HG03280 (cell line): ENCODE measurements around the gene RHEBL1.

ENCODE experiments used
- ATAC-seq: cut with Tn5 transposase; IDR thresholded peaks from one replicate; pipeline ENCODE4 v1.9.1; 2021; ENCODE audit warnings: mild to moderate bottlenecking, moderate library complexity; ENCODE audit not compliant: unreplicated experiment

RHEBL1 gene, protein sequence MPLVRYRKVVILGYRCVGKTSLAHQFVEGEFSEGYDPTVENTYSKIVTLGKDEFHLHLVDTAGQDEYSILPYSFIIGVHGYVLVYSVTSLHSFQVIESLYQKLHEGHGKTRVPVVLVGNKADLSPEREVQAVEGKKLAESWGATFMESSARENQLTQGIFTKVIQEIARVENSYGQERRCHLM

DNA sequence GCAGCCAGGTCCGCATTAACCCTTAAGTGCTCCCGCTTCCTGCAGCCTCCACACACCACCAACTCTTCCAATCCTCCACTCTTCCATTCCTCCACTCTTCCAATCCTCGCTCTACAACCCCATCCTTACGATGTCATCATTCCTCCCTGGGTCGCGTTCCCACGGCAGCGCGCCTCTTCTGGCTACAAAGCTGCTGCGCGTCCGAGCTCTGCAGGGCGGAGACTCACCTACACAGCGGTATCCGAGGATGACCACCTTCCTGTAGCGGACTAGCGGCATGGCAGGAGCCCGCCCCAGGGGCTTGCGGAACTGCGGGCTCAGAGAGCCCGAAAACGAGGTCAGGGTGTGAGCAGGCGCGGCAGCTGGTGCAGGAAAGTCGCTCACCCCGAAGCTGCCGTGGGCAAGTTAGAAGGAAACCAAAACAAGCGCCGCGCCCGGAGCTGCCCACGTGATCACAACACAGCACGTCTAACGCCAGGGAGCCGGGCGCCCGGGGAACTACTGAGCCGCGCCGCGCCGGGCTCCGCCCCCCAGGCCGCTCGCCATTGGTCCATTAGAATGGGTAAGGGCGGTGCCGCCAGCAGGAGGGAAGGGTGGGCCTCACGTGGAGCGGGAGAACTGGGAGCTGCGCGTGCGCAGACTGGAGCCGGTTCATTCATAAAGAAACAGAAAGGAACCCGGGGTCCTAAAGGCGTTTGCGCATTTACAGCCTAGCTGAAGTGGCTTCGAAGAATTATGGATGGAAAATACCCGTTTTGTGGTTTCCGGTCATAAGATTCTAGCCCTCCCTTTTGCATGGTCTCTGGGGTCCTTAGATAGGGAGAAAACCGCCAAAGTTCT is at the start of gene RHEBL1:
Gene RHEBL1 (minus strand): TSS at position 473 of the 840 bp plus-strand sequence. CDS start 194 bp downstream, at position 279.
- peak; percentile 99 for ATAC-seq

DNA sequence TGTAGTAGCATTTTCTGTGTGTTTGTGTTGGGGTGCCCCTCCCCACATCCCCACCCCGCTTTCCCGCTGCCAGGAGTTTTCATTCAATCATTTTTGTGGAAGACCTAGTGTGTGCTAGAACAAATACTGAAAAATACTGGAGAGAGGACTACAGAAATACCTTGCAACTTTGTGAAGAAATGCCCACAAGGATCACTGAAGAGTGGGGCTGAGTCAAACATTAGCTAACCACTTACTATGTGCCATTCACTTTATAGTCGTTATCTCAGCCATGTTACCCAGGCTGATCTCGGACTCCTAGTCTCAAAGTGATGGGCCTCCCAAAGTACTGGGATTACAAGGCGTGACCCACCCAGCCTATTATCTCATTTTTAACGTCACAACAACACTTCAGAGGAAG is 41.4 kb upstream of the RHEBL1 start:
- no peak for ATAC-seq

DNA sequence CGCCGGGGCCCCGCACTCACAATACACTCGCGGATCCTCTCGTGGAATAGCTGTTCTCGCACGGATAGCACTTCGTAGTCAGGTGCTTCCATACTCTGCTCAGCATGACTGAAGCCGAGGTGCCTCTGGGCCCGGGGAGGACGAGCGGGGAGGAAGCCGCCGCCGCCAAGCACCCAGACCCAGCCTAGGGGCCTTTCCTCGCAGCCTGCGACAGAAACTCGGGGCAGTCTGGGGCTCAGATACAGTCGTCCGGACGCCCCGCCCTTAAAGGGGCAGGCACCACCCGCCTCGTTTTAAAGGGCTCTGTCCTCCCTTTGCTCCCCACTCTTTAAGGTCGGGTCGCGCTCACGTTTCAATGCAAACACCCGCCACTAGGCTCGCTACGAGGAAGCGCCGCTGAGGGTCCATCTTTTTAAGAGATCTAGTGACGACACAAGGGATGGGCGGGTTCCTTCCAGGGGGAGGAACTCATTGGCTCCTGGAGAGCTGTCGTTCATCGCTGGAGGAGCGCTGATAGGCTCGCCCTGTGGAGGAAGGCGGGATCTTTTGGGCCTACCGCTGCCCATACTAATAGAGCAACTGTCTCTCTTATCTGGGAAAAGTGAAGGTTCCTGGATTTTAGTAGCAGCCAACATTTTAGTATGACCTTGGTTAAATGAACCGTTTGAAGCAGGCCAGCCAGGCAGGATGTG is 40.8 kb upstream of the RHEBL1 start, which contains the start of gene LMBR1L:
Gene LMBR1L (minus strand): TSS at position 384 of the 692 bp plus-strand sequence. CDS start 292 bp downstream, at position 92.
- peak; percentile 98 for ATAC-seq

DNA sequence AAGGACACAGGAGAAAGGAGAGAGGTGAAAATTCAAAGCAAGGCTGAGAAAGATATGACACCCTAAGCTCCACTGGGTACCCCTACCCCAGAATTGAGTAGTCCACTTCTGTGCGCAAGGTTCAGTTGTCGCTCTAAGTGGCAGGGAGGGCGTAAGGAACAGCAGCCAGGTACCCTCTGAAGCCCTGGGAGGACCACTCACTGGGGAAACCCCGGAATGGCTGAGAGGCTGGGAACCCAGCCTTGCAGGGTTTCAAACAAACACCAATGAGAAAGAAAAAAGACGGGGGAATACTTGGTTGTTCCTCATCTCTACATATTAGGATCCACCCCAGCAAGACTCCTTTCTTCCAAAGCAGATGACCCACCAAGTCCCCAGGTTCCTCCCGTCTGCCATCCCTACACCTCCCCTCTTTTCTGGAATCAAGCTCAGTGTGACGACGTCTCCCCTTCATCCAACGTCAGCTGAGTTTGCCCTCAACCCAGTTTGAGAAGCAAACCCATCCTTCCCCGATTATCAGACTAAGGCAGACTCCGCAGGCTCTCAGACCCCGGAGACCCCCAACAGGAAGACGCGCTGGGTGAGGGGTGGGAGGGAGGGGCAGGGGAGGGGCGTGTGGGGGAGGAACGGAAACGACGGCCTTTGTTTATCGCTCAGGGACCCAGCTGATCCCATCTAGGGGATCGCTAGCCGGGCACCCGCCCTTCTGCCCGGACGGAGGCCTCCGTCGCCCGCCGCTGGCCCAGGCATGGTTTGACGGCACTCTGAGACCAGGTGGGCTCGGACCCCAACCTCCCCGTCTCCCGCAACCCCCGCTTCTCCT is 40.1 kb upstream of the RHEBL1 start:
- ATAC-seq = no peak

DNA sequence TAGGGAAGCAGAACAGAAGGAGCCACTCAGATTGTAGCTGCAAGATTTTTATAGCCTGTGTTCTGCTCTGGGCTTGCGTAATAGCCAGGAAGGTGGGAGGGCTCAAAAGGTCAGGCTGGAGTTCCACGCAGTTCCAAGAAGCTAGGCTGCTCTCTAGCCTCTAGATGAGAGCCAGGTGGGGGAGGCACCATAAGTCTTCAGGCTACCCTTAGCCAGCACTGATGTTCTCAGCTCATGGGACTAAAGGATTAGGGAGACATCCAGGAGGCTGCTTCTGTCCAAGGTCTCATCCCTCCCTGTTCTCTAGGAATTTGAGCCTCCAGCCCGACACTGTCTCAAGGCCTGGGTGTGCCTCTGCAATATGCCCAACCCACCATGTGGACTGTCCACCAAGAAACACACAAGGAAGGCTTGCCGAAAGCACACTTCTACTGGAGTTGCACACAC is 39.2 kb upstream of the RHEBL1 start:
- ATAC-seq = no peak

DNA sequence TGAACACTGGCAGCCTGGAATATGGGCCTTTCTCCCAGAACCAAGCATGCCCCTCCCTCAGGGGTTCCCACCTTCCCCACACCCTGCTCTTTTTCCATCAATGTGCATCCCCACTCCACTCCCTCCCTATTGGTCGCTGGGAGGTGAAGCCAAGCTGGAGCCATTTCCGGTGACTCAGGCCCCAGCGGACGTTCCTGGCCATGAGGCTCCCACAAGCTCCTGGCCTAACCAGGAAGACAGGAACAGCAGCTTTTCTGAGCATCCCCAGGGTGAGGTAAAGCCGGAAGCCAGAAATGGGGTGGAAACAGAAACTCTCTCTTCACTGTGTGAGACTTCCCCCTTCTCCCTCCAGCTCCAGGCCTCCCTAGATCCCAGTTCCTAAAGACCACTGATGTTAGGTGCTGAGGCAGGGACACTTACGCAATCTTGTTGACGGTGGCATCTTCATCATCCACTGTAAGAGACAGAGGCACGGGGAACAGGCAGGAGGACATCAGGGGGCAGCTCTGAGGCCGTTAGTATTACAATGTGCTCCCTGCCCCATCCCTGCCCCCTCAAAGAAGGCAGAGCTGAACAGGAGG is 35.8 kb upstream of the RHEBL1 start:
- ATAC-seq = no peak

DNA sequence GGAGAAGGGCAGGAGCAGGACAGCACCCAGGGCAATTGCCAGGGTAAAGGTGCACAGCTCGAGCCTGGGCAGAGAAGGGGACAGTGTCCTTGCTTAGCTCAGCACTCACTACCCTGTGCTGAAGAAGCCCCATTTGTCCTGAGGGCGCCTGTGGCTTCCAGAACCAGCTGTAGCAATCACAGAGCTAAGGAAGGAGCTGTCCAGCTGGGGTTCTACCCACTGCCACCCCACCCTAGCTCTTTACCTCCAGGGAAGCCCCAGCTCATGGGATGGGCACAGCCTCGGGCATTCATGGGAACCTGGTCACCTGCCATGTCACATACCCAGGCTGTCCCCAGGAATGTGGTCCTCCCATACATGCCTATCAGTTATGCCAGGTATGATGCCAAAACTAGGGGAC is 35.0 kb upstream of the RHEBL1 start:
- ATAC-seq = no peak

DNA sequence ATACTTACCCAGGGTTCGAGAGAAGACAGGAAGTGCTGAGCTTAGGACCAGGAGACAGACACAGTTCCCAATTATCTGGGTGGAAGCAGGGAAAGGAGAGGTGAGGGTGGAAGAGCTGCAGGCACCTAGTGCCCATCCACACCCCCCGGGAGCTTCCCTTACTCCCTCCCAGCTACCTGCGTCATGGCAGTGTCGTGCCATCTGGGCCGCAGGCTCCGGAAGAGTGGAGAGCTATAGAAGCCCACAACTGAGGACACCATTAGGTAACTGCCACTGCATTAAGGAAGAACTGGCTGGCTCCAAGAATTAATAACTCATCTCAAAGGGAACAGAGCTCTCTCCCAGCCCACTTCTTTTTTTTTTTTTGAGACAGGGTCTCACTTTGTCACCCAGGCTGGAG is 30.6 kb upstream of the RHEBL1 start:
- ATAC-seq = no peak

DNA sequence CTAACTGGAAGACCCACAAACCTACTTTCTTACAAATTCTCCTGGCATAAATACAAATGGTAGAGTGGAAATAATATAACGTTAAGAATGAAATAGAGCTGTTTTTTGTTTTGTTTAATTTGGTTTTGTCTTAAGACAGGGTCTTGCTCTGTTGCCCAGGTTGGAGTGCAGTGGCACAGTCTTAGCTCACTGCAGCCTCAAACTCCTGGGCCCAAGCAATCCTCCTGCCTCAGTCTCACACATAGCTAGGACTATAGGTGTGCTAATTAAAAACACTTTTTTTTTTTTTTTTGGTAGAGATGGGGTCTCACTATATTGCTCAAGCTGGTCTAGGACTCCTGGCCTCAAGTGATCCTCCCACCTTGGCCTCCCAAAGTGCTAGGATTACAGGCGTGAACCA is 28.9 kb upstream of the RHEBL1 start:
- ATAC-seq = no peak

DNA sequence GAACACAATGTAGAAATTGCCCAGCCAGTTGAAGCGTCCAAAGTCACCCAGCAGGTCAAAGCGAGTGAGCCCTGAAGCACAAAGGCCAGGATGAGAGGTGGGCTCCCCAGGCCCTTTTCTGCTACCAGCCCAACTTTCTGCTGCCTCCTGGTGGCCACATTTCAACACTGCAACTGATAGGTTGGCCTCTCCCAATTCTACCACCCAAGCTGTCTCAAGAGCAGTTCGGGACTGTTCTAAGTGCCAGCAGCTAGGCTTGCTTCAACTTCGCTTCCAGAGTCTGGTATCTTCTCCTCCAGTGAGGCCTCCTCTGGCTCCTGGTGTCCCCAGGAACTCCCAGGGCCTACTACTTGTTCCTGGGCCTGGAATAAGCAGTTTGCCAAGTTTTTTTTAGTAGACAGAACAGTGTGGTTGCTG is 28.3 kb upstream of the RHEBL1 start:
- no peak for ATAC-seq

DNA sequence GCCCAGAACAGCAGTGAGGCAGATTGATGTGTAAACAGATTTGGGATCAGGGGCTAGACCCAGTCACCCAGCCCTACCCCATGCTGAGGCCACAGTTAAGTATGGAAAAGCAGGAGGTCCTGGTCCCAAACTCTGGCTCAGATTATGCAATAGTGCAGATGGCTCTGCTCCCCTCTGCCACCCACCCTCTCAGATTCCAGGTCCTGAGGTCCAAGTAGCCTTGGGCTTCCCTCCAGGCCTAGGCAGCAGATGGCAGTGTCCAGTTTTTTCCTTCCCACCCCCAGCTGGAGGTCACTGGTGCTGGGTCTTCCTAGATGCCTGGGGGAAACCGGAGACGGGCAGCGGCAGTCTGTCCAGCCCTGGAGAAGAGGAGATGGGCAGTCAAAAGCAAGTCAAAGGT is 27.6 kb upstream of the RHEBL1 start:
- no peak for ATAC-seq

DNA sequence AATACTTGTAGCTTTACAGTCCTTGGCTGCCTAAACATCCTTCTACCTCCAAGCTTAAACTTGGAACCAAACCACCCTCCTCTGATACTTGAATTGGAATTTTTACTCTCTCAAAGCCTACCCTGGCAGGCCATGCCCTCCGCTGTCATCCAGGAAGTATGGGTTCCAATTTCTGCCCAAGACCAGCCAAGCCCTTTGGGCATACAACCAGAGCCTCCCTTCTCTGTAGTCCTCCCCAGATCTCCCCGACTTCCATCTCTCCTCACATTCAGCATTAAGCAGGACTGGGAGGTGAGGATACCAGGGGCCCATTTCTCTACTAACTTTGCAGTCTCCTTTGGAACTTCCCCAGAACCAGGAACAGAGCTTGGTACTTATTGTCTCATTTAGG is 25.2 kb upstream of the RHEBL1 start:
- ATAC-seq = no peak

DNA sequence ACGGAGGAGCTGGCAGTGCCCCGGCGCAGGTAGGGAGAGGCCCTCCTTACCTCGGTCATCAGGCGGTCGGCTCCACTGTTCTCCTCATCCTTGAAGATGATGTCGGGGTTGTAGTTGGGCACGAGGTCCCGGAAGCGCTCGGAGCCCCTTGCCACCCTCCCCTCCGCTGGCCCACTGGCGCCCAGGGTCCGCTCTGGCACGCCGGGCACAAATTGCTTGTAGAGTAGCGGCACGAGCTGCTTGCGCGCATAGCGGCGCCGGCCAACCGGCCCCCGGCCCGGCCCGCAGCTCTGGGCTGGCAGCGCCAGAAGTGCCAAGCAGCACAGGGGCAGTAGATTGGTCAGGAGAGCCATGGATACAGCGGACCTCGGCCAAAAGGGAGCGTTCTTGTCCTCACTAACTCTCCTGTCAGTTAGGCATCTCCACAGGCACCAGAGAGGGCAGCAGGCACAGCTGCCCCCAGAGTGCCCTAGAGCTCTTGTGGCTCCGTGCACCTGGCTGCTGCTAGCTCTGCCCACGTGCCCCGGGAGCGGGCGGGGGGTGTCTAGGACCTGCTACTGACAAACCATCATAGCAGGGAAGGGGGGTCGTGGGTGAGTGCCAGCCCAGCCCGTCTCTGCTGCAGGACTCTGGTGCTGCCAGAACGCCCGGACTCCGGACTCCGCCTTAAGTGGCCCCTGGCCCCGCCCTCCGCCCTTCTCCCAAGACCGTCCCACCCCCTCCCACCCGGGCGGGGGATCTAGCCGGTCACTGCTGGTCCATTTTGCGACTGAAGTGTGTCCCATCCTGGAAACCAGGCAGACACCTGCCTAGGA is 24.6 kb upstream of the RHEBL1 start, which contains the start of gene DHH:
Gene DHH (minus strand): TSS at position 642 of the 815 bp plus-strand sequence. CDS start 289 bp downstream, at position 353.
- ATAC-seq = no peak

DNA sequence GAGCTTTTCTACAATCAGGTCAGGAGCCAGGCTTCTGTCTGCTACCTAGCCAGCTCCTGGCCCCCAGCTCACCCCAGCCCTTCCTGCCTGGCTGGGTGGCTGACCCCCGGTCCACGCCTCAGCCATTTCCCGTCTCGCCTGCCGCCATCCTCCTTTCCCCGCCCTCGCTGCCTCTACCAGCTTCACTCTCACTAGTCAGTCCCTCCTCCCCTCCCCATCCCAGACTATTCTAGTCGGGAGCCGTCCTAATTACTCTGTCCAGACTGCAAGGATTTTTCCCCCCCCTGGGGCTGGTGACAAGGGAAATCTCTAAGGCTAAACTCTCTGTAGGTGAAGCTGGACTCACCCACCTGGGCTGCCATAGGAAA is 24.0 kb upstream of the RHEBL1 start:
- no peak for ATAC-seq

DNA sequence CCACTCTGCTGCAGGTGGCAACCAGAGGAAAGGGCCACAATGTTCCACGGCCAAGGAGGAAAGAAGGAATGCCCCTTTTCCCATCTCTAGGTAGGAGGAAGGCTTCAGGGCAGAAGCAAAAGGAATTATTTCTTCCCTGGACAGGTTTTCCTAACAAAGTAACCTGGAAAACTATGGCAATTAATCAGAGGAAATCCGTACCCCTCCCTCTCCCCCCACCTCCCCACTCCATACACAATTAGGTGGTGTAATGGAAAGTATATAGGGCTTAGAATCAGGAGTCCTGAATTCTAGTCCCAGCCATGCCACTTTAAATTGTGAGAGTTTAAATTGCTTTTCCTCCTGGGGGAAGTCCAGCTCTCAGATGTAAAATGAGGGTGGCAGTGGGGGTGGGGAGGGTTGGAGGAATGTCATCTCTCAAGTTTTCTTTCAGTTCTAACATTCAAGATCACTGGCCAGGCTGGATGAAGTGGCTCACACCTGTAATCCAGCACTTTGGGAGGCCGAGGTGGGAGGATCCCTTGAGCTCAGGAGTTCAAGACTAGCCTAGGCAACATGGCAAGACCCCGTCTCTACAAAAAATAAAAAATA is 23.1 kb upstream of the RHEBL1 start:
- no peak for ATAC-seq

DNA sequence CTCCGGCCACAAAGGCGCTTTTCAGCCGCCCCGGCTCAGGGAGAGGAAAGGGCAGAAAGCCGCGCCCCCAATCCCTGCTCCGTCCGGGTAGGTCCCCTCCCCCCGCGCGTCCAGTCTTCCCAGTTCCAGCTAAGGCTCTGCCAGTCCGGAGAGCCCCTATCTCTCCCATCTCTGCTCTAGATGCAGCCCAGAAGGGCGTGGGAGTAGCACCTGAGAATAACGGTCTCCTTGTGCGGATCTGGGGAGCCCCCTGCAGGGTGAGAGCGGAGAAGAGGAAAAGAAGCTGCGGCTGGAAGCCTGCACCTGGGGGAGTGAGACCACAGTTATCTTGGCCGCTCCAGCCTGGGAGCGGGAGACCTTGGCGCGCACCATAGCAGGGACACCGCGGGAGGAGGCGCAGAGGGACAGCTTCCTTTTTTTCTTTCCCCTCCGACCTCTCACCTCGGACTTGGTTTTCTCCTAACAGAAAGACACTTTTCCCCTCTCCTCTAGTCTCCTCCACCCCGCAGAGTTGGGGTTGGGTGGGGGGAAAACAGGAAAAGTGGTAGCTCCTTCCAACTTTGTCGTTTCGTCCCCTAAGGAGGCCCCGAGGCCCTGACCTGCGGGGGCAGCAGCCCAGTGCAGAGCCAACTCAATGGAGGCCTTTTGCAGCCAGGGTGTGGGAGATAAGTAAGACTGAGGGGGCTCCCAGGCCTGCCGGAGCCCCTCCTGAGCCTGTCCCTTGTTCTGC is 22.5 kb upstream of the RHEBL1 start:
- ATAC-seq = no peak

DNA sequence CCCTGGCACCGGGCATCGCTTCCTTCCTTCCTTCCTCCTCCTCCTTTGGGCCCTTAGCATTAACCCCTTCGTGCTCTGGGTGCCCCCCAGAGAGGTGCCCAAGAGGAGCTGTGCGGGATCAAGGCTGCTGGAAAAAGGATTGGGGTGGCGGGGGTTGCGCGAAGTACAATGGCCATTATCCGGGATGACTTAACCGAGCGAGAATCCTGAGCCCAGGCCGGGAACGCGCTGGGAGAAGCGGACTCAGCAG is 22.0 kb upstream of the RHEBL1 start:
- no peak for ATAC-seq

DNA sequence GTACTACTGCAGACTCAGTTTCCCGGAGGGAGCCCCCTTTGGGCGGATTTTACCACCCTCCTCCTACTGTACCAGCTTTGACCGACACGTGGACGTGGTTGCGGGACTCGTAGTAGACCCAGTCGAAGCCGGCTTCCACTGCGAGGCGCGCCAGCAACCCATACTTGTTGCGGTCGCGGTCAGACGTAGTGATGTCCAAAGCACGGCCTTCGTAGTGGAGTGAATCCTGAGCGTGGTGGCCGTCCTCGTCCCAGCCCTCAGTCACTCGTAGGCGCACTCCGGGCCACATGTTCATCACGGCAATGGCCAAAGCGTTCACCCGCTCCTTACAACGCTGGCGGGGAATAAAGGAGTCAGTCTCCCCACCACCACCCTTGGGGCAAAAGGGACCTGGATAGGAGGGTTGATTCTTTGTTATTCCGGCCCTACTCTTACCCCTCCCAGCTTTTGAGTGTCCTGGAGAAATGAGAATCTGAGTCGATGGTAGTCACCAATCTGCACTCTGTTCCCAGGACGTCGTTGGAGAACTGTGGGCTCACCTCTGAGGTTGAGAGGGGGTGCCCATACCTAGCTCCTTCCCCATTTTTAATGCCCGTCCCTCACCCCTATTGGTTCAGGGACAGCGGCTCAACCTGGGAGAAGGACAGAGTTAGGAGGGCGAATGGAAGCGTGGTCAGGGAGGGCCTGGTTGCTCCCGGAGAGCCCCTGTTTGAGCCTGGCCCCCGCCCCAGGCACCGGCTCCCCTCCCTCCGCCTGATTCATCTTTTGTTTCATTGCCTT is 21.5 kb upstream of the RHEBL1 start:
- no peak for ATAC-seq
